ENCODE results near the gene ST8SIA4. TPM values are rescaled to one million over a fixed set of nuclear protein-coding genes. Genes with fewer than 3 reads are reported as not detected.

The ST8SIA4 gene
- total and polyA plus RNA-seq, 10 of the 15 experiments (the other 5 are each of a cell fraction or from before 2014, with no cell fraction given): 4.4 to 30.9 (median 19.5) TPM

- TF ChIP-seq CTCF (IDR thresholded peaks at IDR 0.05 in 2 of 3, conservative IDR thresholded peaks at IDR 0.05 in 1 of 3; ENCODE audit: control insufficient read depth in 2 of 3, extremely low read depth in 1 of 3, insufficient read depth in 1 of 3, low read depth in 3 of 3, low read length in 3 of 3) (no peak), USF2 (IDR thresholded peaks at IDR 0.05; ENCODE audit: borderline replicate concordance, low read depth, low read length) (no peak), YY1 (IDR thresholded peaks at IDR 0.05; ENCODE audit: low read depth, low read length) (no peak), CHD2 (IDR thresholded peaks at IDR 0.05; ENCODE audit: borderline replicate concordance, low read depth, low read length) (no peak), CREB1 (IDR thresholded peaks at IDR 0.05; ENCODE audit: low read depth) (peak; percentile 57; the same call in 1 of the 2 replicates), ZNF24 (IDR thresholded peaks at IDR 0.05) (0 out of 2 replicates have a peak, but pooled peaks have one; percentile 11), MYC (IDR thresholded peaks at IDR 0.05; ENCODE audit: insufficient read depth, insufficient read length, insufficient replicate concordance, low read length, severe bottlenecking) (no peak), IKZF2 (IDR thresholded peaks at IDR 0.05) (peak; percentile 64 to 84), RELA (IDR thresholded peaks at IDR 0.05; ENCODE audit: borderline replicate concordance, partially characterized antibody) (peak; percentile 54), ZNF622 (IDR thresholded peaks at IDR 0.05) (no peak), KAT2A (conservative IDR thresholded peaks at IDR 0.05; ENCODE audit: control insufficient read depth, low read depth, low read length) (no peak), RFX5 (IDR thresholded peaks at IDR 0.05; ENCODE audit: low read depth, low read length) (peak; percentile 54; the same call in 1 of the 2 replicates), CBX5 (IDR thresholded peaks at IDR 0.05; ENCODE audit: low read depth) (peak; percentile 83; the same call in 1 of the 2 replicates), JUNB (IDR thresholded peaks at IDR 0.05) (peak; percentile 43), NKRF (conservative IDR thresholded peaks at IDR 0.05) (peak; percentile 66), RAD21 (IDR thresholded peaks at IDR 0.05; ENCODE audit: insufficient read depth, low read depth, low read length) (peak; percentile 18; the same call in 1 of the 2 replicates), GABPA (IDR thresholded peaks at IDR 0.05; ENCODE audit: low read depth) (no peak), SIN3A (IDR thresholded peaks at IDR 0.05; ENCODE audit: low read depth, low read length) (0 out of 2 replicates have a peak, but pooled peaks have one; percentile 14), ZBTB4 (CRISPR knock-in tag; IDR thresholded peaks at IDR 0.05) (no peak), ESRRA (IDR thresholded peaks at IDR 0.05; ENCODE audit: low read length) (no peak), ZNF207 (IDR thresholded peaks at IDR 0.05; ENCODE audit: borderline replicate concordance) (peak; percentile 78; the same call in 1 of the 2 replicates)
Measured at GRCh38 chr5:100903039-100903887, at the start of gene ST8SIA4 (continued).

Measured in GM12878 (cell line).